PFSK-1 (cell line): ENCODE data around the gene PPP4R2.

Experiments used
- FOXP2 ChIP-seq: optimal IDR thresholded peaks from 2 replicates; pipeline ENCODE3; 2011; ENCODE audit warnings: borderline replicate concordance, control low read depth, inconsistent platforms; ENCODE audit not compliant: insufficient read depth; ENCODE audit errors: extremely low read length, extremely low read depth
- POLR2AphosphoS5 ChIP-seq: IDR thresholded peaks from 2 replicates; pipeline ENCODE4 v1.6.1; 2012; ENCODE audit warnings: low read depth, mild to moderate bottlenecking, control low read depth, low read length, moderate library complexity
- SIN3A ChIP-seq: IDR thresholded peaks from 2 replicates; pipeline ENCODE4 v1.6.1; 2012; ENCODE audit warnings: mild to moderate bottlenecking, low read length, moderate library complexity, borderline replicate concordance; ENCODE audit not compliant: insufficient read depth
- TAF1 ChIP-seq: IDR thresholded peaks from 2 replicates; pipeline ENCODE4 v1.6.1; 2012; ENCODE audit warnings: low read length, control low read depth, borderline replicate concordance; ENCODE audit not compliant: insufficient read depth
- TF ChIP-seq, protein P1 (sequence below), 2 experiments: IDR thresholded peaks; 2 replicates each; pipeline versions ENCODE4 v1.6.1 to v1.8.0; 2011 to 2012; ENCODE audit warnings: low read depth in 2 of 2, low read length in 2 of 2, control low read depth in 1 of 2, inconsistent platforms in 1 of 2, mild to moderate bottlenecking in 1 of 2, moderate library complexity in 1 of 2; ENCODE audit not compliant: insufficient read depth in 1 of 2

GRCh38 chr3:73061416-73061815, 64.8 kb downstream of the PPP4R2 start, which contains the start of gene EBLN2:
- TF ChIP-seq POLR2AphosphoS5 (no peak), FOXP2 (no peak), SIN3A (no peak), TAF1 (no peak)
- TF ChIP-seq, protein P1, sequence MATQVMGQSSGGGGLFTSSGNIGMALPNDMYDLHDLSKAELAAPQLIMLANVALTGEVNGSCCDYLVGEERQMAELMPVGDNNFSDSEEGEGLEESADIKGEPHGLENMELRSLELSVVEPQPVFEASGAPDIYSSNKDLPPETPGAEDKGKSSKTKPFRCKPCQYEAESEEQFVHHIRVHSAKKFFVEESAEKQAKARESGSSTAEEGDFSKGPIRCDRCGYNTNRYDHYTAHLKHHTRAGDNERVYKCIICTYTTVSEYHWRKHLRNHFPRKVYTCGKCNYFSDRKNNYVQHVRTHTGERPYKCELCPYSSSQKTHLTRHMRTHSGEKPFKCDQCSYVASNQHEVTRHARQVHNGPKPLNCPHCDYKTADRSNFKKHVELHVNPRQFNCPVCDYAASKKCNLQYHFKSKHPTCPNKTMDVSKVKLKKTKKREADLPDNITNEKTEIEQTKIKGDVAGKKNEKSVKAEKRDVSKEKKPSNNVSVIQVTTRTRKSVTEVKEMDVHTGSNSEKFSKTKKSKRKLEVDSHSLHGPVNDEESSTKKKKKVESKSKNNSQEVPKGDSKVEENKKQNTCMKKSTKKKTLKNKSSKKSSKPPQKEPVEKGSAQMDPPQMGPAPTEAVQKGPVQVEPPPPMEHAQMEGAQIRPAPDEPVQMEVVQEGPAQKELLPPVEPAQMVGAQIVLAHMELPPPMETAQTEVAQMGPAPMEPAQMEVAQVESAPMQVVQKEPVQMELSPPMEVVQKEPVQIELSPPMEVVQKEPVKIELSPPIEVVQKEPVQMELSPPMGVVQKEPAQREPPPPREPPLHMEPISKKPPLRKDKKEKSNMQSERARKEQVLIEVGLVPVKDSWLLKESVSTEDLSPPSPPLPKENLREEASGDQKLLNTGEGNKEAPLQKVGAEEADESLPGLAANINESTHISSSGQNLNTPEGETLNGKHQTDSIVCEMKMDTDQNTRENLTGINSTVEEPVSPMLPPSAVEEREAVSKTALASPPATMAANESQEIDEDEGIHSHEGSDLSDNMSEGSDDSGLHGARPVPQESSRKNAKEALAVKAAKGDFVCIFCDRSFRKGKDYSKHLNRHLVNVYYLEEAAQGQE (IDR thresholded peaks at IDR 0.05; ENCODE audit: insufficient read depth in 1 of 2, low read depth in 2 of 2, low read length in 2 of 2), result no peak
